ENCODE data around the gene TECR.
"Not testable (repeated sequence)": the region's sequence is repeated elsewhere in the genome, so short reads cannot be mapped to it uniquely, and the experiment has no call there.

The TECR gene, protein sequence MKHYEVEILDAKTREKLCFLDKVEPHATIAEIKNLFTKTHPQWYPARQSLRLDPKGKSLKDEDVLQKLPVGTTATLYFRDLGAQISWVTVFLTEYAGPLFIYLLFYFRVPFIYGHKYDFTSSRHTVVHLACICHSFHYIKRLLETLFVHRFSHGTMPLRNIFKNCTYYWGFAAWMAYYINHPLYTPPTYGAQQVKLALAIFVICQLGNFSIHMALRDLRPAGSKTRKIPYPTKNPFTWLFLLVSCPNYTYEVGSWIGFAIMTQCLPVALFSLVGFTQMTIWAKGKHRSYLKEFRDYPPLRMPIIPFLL

DNA sequence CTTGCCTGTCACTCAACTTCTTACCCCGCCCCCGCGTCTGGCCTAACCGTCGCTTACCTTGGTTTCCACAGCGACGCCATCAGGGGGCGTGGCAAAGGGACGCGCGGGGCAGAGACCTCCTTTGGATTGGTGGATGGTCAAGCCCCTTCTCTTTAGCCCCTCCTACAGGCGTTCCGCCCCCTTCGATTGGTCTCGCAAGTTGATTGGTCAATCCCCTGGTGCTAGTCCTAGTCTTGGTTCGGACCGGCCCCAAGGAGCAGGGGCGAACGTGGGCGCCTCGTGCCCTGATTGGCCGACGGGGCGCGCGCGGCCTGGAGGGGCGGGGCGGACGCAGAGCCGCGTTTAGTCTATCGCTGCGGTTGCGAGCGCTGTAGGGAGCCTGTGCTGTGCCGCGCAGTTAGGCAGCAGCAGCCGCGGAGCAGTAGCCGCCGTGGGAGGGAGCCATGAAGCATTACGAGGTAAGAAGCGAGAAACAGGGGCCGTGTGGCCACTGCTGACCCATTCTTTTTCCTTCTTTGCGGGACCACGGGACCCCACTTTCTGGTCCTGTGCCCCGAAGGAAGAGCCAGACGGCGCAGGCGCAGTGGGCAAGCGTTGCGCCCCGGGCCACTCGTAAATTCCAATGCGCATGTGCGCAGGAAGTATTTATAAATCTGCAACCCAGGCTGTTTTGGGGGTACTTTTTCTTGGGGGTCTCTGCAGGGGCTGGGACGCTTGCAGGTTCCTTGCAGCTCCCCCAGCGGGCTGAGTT, at the start of gene TECR:
Gene TECR, plus strand, starts transcription at position 341 of the 751 bp plus-strand sequence. Its CDS starts 103 bp downstream, at position 444.
- peak; percentile 99 for DNase-seq

DNA sequence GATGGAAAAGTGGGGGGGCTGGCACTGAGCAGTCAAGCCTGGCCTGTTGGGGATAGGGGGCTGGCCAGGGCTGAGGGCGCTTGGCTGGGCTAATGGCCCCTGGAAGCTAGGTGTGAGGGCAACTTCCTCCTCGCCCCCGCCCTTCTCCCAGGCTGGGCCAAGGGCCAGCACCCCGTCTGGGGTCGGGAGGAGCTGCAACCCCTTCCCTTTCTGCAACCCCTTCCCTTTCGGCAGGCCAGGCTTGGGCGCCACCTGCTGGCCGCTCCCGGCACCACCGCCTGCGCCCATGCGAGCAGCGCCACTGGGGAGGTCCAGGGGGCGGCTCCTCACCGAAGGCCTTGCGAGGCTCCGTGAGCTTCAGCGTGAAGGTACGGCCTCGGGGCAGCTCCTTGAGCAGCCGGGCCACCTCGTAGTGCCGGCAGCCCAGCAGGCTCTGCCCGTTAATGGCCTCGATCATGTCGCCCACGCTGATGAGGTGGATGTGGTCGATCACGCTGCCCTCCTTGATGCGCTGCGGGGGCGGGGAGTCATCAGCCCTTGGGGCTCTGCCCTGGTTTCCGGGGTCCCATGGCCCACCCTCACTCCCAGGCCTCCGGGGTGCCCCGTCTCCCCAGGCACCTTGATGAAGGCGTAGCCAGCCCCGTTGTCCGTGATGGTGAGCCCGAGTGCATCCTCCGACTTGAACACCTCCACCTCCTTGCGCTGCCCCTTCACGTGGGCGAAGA, 49.3 kb upstream of the TECR start:
- no peak for DNase-seq

DNA sequence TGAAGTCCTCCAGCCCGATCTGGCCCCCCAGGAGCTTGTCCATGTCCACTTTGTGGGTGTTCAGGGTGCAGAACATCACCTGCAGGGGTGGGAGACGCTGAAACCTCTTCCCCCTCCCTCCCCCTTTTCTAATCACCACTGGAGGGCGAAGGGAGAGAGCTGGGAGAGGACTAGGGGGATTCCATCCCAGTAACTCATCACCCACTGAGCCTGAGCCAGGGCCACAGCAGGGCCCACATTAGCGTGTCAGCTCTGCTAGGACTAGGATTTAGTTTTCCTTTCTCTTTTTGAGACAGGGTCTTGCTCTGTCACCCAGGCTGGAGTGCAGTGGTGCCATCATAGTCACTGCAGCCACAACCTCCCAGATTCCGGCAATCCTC, 48.7 kb upstream of the TECR start:
- DNase-seq: no peak

DNA sequence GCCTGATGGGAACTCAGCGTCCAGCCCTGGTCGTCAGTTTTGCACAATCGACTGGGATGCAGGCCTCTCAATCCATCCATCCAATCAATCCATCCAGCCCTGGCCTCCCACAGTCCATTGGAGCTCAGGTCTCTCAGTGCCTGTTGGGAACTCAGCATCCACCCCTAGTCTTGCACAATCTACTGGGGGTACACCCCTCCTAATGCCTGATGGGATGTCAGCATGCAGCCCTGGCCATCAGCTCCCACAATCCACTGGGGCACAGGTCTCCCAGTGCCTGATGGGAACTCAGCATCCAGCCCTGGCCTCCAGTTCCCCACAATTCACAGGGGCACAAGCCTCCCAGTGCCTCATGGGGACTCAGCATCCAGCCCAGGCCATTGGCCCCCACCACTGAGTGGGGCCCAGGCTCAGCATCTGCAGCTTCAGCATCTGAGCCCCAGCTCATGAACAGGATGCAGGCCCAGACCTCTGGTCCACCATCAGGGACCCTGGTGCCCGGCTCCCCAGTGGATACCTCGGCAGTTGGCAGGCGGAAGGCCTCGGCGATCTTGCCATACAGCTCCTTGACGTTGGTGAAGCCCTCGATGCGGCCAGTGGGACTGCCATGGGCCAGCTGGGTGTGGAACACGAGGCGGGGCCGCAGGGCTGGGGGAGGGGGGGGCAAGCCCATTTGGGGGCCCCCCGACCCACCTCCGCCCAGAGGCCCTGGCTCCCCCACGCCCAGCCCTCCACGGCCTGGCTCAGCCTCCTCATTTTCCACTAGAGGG, 47.0 kb upstream of the TECR start:
- no peak for DNase-seq

DNA sequence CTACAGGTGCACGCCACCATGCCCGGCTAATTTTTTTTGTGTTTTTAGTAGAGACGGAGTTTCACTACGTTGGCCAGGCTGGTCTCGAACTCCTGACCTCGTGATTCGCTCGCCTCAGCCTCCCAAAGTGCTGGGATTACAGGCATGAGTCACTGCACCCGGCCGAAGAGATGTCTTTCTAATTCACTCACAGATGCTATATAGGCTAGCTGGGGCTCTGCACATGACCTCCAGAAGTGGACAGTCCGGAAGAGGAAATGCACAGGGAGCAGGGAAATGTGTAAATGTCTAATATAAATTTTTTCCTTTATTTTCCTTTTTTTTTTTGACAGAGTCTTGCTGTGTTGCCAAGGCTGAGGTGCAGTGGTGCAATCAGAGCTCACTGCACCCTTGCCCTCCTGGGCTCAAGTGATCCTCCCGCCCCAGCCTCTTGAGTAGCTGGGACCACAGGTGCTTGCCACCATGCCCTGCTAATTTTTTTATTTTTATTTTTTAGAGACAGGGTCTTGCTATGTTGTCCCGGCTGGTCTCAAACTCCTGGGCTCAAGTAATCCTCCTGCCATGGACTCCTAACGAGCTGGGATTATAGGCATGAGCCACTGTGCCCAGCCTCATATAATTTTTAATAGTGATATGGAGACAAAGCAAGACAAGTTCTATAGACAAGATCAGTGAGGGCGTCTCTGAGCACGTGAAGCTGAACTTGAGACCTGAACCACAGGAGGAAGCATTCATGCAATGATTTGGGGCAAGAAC, 41.8 kb upstream of the TECR start:
- no peak for DNase-seq

DNA sequence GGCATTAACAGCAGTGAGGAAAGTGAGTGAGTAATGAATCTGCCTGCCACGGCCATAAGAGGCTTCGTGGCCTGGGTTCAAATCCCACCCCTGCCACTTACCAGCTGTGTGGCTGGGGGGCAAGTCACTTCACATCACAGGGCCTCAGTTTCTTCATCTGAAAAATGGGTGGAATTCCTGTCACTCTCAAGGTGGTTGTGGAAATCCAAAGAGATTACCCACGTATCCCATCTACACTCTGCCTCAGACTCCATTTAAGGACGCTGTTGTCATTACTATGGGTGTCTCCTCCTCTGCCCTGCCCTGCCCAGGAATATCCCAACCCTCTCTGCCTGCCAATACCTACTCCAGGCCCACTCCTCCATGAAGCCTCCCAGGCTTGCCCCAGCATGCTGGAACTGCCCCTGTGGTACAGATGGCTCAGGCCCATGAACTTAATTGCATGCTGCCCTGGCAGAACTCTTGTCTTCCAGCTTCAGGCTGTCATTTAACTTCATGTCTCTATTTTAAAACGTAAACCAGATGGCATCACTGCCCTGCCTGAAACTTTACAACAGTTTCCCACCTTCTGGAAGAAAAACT, 36.5 kb upstream of the TECR start:
- DNase-seq: no peak

DNA sequence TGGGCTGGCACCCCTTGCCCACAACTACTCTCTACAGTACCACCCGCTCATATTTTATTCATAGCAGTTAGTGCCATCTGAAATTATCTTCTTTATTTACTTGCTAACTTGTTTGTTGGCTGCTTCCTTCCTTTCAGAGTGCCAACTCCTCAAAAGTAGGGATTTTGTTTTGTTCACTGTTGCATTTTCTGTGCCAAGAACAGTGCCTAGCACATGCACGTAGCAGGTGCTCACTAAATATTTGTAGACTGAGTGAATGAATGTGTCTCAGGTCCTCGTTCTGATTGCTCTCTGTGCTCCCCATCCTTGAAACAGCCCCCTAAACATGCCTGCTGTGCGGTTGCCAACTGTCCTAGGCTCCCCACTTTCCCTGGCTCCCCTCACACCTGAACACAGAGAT, 35.0 kb upstream of the TECR start:
- no peak for DNase-seq

DNA sequence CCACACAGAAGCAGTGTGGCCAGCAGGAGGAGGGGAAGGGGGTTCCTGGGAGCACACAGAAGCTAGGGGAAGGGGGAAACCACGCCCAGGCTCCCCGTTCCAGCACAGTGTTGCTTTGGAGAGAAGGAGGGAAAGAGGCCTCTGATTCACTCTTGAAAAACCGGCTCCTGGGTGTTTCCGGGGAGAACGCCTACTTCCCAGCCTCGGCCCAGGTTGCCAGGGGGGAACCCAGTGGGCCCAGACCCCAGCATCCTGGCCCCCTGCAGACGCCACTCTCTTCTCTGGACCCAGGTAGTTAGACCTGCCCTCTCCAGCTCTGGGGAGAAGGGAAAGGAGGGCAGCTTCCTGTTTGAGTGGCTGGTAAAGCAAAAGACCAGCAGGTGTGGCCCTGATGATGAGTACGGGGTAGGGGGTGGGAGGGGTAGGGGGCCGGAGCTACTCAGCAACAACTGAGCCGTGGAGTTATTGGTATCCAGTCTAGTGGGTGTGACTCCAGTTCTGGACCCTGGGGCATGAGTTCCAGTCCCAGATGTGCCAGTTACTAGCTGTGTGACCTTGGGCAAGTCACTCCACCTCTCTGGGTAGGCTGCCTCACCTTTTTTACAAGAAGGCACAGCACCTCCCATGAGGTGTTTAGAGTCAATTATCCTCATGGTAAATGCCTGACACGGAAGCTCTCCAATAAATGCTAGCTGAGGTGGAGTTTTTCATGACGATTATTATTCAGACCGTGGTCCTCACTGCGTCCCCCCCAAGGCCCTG, 34.3 kb upstream of the TECR start:
- no peak for DNase-seq

DNA sequence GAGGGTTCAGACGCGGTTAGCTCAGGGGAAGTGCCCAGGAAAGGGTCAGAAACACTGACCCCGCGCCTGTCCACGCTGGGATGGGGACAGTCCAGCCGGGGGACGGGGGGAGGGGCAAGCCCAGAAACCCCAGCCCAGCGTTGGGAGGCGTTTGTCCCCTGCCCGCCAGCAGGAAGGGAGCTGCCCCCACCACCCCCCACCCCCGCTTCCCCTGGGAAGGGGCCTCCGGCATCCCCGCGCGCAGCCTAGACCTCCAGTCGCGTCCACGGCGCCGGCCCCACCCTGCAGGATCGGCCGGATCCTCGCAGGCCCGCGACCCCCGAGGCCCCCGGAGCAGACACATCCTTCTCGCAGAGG, 33.7 kb upstream of the TECR start:
- no peak for DNase-seq

DNA sequence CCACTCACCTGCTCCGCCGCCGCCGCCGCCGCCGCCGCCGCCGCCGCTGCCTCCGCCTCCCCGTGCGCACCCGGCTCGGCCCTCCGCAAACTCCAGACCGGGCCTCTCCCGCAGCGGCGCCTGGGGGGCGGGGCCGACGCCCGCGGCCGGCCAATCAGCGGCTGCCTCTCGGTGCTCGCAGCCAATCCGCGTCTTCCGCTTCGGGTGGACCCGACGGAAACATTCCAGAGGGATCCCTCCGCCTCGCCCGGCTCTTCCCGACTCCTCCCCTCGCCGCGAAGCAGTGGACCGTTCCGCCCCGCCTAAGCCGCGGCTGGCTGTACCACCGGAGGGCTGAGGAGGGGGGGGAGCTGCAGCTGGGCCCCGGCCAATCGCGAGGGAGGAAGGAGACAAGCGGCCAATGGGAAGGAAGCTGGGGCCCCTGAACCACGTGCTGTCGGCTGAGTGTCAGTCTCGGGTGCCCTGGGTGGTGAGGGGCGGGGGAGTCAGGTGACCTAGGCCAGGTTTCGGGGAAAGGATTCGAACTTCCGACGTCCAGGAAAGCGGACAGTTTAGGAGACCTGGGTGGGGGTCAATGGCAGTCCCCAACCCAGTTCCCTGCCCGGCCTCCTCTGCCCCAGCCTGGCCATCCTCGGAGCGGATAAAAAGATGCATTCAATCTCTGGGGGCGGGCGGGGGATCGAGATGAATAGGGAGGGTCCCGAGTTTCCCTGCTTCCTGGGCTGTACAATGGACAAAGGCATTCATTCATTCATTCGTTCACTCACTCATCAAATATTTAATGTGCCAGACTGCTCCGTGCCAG, 33.2 kb upstream of the TECR start, which contains the start of gene GIPC1:
Gene GIPC1, minus strand, starts transcription at position 99 of the 805 bp plus-strand sequence. CDS start 13,151 bp downstream, outside the sequence.
- peak; percentile 98 for DNase-seq

DNA sequence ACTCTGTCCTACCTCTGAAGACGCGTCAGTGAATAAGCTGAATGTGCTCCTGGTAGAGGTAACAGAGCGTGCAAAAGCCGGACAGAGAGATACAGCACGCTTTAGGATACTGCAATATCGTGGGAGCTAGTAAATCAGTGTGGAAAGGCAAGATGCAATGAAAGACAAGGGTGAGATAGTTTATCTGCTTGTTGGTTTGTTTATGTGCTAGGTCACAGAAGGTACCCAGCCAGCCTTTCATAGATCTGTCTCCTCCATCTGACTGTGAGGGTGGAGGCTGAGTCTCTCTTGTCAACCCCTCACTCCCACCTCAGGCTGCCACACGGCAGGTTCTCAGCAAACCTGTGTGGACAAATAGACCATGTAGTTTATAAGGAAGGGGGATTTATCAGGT, 32.6 kb upstream of the TECR start:
- DNase-seq: no peak

DNA sequence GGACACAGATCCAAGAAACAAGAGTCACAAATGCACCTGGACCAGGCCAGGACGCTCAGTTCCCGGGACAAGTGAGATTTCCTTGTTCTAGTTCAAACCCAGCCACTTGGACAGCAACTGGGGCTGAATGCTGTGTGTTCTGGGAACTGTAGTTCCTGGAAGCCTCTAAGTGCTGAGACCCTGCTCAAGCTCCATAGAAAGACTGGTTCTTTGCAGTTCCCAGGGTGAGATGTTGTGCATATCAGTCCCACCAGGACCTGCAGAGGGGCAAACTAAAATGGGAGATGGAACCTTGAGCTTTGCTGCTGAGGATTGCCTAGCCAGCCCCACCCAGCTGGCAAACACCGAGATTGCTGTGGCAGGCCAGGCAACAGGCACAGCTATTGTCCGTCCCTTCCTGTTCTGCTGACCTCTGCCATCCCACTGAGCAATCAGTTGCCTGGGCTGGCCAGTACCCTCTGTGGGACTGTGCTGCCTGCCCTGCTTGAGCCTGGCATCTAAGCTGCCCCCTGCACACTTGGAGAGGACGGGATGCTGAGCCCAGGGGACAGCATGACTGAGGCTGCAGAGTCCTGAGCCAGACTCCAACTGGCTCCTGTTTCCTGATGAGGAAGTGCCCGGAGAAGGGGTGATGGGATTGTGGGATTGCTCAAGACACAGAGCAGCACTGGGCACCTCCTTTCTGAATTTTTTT, 32.0 kb upstream of the TECR start:
- no peak for DNase-seq

DNA sequence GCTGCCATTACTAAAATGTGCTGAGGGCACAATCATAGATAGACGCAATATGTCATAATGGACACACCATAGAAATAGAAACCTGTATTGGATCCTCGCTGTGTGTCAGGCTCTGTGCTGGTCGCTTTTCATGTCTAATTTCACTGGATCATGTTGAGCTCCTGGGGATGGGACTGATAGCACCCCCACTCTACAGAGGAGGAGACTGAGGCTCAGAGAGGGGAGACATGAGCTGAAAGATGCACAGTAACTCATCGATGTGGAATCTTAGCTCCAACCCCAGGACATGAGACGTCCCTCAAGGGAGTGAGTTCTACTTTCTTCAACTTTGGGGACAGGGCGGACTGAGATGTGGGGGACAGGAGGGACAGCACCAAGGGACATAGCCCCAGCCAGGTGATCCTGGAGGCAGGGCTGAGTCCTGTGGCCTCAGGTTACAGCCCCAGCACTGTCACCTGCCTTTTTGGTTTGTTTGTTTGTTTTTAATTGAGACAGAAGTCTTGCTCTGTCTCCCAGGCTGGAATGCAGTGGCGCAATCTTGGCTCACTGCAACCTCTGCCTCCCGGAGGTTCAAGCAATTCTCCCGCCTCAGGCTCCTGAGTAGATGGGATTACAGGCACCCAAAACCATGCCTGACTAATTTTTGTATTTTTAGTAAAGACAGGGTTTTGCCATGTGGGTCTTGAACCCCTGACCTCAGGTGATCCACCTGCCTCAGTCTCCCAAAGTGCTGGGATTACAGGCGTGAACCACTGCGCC, 26.9 kb upstream of the TECR start:
- no peak for DNase-seq

DNA sequence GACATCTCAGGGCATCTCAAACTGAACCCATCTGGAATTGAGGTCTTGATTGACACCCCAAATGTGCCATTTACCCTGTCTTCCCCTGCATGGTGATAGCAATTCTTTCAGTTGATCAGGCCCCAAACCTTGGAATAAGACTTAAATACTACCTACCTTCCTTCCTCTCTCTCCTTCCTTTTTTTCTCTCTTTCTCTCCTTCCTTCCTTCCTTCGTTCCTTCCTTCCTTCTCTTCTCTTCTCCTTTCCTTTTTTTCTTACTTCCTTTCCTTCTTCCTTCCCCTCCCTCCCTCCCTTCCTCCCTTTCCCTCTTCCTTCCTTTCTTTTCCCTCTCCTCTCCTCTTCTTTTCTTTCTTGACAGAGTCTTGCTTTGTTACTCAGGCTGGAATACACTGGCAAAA, 26.1 kb upstream of the TECR start:
- no peak for DNase-seq

DNA sequence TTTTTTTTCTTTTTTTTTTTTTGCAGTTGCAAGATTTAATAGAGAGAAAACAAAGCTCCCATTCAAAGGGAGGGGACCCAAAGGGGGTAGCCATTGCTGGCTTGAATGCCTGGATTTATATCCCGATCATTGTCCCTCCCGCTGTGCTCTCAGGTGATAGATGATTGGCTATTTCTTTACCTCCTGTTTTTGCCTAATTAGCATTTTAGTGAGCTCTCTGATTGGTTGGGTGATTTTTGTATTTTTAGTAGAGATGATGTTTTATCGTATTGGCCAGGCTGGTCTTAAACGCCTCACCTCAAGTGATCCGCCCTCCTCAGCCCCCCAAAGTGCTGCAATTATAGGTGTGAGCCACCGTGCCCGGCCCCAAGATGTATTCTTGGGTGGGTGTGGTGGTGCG, 24.8 kb upstream of the TECR start:
- not testable (repeated sequence) for DNase-seq

DNA sequence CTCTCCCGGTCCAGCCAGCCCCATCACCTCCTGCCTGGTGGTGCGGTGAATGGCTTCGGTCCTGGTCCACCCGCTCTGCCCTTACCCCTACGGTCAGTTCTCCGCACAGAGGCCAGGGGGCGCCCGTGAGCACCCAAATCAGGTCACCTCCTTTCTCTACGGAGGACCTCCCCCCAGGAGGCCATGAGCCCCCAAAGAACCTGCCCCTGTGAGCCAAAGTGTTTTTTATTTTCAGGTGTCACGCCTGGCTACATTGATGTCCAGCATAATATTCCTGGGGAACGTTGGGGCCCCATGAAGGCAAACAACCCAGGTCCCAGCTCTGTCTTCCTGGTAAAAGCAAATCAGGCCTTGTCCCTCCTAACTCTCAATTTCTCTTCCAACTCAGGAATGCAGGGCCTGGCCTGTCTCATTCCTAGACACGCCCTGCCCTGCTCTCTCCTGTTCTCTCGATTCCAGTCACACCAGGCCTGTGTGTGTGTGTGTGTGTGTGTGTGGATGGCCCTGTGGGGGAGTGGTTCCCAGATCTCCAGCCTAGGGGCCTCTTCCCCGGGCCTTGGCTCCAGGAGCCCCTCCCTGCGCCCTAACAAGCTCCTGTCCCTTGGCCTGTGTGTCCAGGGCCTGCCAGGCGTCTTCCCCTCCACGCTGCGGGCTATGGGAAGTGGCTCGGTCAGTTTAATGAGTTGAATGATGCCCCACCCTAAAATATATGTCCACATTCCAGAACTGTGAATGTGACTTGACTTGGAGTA, 23.7 kb upstream of the TECR start:
- no peak for DNase-seq

DNA sequence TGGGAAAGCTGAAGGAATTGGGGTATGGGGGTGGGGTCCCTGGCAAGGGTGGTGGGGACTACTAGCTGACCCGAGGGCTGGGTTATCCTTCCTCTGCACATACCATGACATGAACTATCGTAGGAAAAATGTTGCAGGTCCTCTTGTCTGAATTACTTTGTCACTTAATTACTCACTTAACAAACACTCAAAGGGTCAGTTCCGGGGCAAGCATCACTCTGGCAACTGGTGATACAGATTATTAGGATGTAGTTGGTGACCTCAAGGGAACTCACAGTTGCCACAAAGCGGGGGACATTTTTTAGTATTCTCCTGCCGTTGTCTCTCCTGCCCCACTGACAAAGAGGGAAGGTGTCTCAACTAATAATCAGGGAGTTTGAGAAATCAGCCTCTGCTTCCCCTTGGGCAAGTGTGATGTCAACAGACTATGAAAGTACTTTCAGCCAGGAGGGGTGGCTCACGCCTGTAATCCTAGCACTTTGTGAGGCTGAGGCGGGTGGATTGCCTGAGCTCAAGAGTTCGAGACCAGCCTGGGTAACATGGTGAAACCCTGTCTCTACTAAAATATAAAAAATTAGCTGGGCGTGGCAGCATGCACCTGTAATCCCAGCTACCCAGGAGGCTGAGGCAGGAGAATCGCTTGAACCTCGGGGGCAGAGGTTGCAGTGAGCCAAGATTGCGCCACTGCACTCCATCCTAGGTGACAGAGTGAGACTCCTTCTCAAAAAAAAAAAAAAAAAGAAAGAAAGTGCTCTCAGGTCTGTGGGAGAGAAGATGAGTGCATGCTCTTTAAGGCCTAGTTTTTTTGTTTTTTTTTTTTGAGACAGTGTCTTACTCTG, 21.5 kb upstream of the TECR start:
- no peak for DNase-seq
